ENCODE measurements around the gene BNC1.

DNA sequence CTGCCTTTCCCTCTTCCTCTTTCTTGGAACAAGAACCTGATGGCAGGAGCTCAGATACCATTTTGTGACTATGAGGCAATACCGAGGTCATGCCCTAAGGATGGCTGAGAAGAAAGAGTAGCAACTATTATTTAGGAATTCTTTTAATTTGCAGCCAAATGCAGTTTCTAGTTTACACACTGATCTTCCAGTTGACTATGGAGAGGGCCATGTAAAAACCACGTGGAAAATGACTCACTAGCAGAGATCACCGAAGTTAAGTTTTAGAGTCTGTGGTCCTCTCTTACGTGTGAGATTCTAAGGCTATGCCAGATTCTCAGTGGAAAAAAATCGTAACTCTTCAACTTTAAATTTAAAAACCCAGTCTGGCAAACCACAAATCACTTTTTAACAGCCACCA, 7.8 kb downstream of the BNC1 start:
- TF ChIP-seq CTCF (conservative IDR thresholded peaks at IDR 0.05 in 1 of 2, IDR thresholded peaks at IDR 0.05 in 1 of 2; ENCODE audit: low read depth in 1 of 2, low read length in 2 of 2), result no peak
- no peak for TF ChIP-seq EZH2 (IDR thresholded peaks at IDR 0.05; ENCODE audit: low read length, missing control alignments)
